GM19035 (cell line): ENCODE results near the gene CFAP46.
"Not testable (repeated sequence)": the region's sequence is repeated elsewhere in the genome, so short reads cannot be mapped to it uniquely, and the experiment has no call there.

ENCODE experiments used
- ATAC-seq: cut with Tn5 transposase; IDR thresholded peaks from one replicate; pipeline ENCODE4 v1.9.1; 2021; ENCODE audit not compliant: unreplicated experiment

Gene CFAP46

DNA sequence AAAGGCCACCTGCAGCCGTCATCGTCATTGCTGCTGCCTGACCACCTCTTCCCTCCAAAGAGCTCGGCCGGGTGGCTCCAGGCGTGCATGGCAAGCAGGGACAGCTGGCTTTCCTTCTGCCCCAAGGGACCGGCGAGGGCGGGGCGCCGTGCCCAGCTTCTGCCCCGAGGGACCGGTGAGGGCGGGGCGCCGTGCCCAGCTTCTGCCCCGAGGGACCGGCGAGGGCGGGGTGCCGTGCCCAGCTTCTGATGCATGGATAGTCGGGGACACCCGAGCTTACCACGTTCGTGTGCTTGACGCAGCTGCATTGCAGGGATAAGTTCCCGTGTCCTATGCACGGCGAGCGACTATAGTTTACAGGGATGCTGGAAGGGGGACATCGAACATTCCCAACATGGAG lies 27.0 kb downstream of the CFAP46 start:
- no peak for ATAC-seq

DNA sequence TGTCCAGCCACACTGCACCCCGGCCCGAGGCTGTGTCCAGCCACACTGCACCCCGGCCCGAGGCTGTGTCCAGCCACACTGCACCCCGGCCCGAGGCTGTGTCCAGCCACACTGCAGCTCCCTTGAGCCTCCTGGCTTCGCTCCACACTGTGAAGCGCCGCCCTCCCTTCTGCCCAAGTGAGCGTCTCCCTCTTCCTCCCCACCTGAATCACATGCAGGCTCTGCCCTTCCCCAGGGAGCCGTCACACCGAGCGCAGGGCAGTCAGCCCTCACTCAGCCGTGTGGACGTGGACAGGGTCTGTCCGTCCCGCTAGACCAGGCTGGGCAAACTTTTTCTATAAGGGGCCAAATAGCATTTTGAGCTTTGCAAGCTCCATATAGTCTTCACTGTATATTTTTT lies 27.6 kb downstream of the CFAP46 start:
- ATAC-seq: no peak

DNA sequence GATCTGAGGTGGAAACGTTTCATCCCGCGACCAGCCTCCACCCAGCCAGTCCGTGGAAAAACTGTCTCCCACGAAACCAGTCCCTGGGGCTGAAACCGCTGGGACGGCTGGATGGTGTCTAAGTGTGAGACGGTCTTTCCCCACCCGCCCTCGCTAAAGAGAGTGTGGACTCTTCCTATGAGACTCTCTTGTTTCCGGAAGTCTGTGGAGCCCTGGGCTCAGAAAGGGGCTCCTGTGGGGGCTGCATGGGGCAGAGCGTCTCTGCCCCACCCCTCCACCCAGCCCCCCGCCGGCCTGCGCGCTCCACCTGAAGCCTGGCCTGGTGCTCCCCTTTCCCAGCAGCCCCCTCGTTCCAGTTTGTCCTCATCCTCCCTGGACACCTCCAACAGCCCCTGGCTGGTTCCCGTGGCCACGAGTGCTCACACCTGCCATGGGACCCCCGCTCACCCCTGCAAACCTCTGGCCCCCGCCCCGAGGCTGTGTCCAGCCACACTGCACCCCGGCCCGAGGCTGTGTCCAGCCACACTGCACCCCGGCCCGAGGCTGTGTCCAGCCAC lies 28.7 kb downstream of the CFAP46 start:
- no peak for ATAC-seq

DNA sequence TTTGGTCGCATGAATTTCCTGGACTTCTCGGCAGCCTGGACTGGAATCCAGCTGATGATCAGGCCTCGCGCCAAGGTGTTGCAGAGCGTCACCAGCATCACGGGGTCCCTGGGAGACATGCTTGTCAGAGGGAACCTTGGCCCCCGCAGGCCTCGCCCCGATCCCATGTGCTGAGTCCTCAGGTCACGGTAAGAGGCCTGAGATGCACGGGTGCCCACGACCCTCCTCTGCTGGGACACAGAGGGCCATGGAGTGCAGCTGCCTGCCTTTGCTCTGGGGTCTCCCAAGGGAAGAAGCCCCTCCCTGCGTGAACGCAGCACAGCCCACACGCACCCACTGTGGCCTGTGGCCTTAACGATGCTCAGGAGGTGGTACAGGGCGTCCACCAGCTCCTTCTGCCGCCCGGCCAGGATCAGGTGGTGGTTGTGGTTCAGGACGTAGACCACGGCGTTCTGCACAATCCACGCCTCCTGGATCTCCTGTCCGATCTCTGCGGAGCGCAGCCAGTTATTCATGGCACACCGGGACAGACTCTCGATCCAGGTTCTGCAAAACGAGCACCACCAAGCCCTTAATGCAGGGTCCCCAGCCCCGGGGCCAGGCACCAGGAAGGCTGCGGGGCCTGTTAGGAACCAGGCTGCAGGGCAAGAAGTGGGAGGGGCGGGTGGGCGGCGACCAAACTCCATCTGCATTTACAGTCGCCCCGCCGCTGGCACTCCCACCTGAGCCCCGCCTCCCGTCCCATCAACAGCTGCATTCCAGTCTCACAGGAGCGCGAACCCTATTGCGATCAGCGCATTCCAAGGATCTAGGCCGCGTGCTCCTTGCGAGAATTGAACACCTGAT lies 29.4 kb downstream of the CFAP46 start:
- ATAC-seq: no peak

GRCh38 chr10:132912225-132912712 lies 30.1 kb downstream of the CFAP46 start:
- no peak for ATAC-seq

DNA sequence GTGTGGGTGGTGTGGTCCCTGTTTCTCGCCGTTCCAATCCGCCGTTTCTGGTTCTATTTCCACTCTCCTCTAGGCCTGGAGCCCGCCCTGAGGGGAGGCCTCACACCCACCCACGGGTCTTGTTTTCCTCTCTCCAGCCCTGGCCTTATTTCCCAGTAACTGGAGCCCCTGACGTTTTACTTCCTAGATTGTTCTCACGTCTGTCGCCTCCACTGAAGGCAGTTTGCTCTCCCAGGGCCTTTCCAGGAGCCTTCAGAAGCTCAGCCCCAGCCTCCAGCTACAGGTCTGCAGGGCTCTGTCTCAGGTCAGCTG lies 30.6 kb downstream of the CFAP46 start:
- ATAC-seq: no peak

DNA sequence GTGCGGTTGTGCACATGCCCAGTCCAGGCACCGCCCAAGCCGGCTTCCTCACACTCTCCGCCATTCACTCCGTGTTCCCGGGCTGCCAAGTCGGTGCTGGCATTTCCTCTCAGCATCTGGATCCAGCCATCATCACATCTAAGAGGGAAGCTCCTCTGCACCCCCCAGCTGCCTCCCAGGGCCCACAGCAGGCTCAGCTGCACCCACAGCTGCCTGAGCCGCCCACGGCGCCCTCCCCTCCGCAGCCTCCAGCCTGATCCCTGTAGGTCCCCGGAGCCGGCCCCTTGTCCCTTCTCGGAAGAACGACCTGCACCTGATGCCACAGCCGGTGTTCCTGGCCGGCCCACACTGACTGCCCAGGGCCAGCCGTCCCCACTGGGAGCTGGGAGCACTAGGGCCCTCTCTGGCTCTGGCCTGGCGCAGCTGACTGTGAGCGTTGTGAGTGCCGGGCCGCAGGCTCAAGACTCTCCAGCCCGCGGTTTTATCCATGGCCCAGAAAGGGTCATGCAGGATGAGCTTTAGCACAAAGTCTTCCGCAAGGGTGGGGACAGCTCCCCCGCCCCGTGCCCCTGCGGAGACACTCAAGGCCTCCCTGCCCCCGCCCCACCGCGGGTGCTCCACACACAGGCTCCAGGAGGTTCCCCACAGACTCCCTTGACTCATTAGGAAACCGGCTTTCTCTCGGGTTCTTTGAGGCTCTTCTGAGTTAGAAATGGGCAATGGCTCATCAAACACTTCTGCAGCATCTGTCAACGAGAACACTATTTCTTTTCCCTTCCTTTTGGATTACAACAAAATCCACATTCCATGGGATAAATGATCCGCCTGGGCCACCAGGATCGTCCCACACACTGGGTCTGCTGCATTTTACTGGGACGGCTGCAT lies 31.2 kb downstream of the CFAP46 start:
- no peak for ATAC-seq

DNA sequence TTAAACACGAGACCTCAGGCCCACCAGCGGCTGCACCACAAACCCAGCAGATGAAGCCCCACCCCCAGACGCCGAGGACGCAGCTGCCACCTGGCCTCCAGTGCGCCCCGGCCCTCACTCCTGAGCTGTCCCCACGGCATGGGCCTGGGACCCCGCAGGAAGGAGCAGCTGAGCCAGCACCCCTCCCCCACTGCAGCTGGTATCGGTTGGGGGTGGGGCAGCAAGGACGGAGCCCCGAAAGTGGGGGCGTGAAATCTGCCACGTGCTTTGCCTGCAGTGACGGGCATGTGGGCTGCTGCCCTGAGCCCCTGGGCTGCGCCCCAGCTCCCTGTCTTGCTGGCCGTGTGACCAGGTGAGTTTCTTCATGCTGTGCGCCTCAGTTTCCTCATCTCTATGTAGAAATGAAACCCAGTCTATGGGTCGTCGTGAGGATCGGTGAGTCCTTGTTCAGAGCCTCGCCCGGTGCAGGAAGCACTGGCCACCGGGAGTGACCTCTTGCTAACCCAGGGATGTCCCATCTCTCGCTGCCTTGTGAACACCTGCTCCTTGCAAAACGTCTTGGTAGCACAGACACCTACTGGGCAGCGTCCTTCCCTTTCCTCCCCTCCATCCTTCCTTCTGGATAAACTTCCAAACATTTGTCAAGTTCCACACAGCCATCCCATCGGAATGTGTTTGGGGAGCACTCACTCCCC lies 32.0 kb downstream of the CFAP46 start:
- ATAC-seq: no peak

DNA sequence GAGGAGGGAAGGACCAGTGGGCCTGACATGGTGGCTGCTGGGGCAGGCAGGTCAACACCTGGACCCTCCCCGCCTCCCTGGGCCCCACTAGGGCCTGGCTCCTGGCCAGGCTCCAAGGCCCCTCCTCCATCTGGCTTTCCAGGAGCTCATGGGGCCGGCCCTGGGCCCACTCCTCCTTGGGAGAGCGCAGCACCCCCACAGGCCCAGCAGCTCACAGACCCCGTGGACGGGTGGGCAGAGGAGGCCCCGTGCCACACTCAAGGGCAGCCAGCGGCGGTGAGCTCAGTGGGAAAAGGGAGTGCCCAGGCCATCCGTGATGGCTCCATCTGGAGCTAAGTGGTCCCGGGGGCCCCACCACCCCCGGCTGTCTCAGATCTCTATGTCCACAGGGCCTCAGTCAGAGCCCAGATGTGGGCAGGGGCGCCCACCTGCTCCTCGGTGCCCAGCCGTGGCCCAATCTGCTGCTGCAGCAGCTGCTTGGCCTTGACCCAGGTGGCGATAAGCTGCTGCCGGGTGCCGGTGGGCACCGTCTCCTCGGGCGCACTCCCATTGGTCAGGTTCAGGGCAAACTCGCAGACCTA lies 32.8 kb downstream of the CFAP46 start:
- no peak for ATAC-seq

DNA sequence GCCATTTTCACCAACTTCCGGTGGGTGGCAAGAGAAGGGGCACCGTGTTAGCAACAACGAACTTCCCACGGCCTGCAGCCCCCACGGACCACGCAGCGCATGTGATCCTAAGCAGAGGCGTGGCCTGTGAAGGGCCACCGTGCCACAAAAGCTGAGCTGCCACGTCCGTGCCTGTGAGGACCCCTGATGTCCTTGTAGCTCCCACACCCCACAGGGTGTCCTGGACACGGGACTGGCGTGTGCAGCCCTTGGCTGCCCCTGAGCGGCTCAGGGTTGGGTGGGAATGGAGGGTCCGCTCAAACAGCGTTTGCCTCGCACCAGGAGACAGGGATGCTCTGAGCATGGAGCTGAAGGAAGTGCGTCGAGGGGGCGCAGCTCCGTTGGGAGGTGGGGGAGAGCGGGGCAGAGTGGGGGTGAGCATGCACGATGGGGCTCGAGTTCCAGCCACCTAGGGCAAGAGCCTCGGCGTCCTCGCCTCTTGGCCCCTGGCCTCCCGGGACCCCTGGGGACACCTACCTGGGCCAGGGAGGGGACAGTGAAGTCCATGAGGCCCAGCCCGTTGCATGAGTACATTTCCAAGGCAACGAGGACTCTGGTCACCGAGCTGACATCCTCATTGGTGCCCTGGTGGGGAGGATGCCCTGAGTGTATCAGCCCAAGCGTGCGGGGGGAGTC lies 33.6 kb downstream of the CFAP46 start:
- no peak for ATAC-seq

- no peak for ATAC-seq
These were observed 34.3 kb downstream of the CFAP46 start for GRCh38 chr10:132907821-132908620.

DNA sequence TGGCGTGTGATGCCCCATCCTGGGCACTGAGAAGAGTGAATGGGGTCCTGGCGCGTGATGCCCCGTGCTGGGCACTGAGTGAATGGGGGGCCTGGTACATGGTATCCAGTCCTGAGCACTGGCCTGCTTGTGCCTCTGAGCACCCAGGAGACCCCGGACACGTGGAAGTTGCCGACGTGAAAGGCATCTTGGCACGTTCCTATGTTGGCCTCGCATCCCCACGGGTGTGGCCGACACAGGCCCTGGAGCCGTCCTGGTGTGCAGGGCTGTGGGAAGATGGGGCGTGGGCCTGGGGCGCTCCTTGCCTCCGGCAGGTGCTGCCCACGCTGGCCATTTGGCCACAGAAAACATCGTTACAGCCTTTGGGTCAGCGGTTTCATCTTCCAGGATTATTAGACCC lies 35.5 kb downstream of the CFAP46 start:
- no peak for ATAC-seq

DNA sequence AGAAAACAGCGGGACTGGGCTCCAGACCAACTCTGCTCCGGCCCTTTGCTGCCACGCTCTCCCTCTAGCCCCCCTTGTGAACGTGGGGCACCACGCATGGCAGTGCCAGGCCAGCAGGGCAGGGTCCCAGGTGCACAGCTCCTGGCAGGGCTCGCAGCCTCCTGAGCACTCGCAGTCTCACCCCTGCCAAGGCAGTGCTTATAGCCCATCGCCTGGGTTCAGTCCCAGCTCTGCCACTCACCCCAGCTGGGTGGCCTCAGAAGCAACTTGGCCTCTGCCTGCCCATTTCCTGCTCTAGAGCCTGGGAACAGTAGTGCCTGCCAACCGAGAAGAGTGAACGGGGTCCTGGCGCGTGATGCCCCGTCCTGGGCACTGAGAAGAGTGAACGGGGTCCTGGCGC lies 36.3 kb downstream of the CFAP46 start:
- ATAC-seq: no peak

- no peak for ATAC-seq
These were observed 36.7 kb downstream of the CFAP46 start for GRCh38 chr10:132905661-132906060.

GRCh38 chr10:132904814-132905649 lies 37.3 kb downstream of the CFAP46 start:
- ATAC-seq: no peak

DNA sequence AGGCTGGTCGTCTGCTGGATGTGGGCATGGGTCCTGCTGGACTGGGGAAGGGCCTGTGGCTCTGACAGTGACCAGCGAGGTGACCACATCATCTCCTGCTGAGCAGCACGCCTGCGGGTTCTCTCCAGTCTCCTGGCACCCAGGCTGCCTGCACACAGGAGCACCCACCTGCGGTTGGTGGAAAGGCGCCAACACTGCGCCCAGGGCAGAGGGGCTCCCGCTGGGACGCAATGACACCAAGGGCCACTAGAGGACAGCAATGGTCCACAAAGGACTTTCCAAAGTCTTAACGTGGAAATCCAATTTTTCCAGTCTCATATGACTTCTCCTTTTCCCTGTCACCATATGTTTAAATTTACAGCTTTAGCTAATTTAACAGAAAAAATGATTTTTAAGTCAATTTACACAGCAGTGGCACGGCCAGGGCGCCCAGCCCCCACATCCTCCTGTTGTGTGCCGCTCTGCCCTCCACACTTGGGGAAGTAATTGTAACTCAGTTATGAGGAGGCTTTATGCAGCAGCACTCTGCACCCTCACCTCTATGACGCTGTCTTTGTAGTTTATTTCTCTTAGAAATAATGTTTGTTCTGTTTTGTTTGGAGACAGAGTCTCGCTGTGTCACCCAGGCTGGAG lies 38.1 kb downstream of the CFAP46 start:
- ATAC-seq: no peak

- not testable (repeated sequence) for ATAC-seq
These were observed 39.5 kb downstream of the CFAP46 start for GRCh38 chr10:132902656-132903575.
